Mammary epithelial cell (primary cell): ENCODE measurements around the gene TCF23.

Source experiments
- EZH2 ChIP-seq: IDR thresholded peaks from 2 replicates; pipeline ENCODE4 v1.6.1; 2012; ENCODE audit warnings: low read length, inconsistent platforms, borderline replicate concordance
- TF ChIP-seq, protein P1 (sequence below), 2 donors: IDR thresholded peaks in 1 of 2; conservative IDR thresholded peaks in 1 of 2; 2 replicates each; pipeline ENCODE4 v1.5.1; 2011 to 2012; ENCODE audit warnings: inconsistent platforms in 2 of 2, low read length in 2 of 2, mild to moderate bottlenecking in 2 of 2, control low read depth in 1 of 2, low read depth in 1 of 2; ENCODE audit not compliant: insufficient read depth in 1 of 2; ENCODE audit errors: extremely low read depth in 1 of 2

DNA sequence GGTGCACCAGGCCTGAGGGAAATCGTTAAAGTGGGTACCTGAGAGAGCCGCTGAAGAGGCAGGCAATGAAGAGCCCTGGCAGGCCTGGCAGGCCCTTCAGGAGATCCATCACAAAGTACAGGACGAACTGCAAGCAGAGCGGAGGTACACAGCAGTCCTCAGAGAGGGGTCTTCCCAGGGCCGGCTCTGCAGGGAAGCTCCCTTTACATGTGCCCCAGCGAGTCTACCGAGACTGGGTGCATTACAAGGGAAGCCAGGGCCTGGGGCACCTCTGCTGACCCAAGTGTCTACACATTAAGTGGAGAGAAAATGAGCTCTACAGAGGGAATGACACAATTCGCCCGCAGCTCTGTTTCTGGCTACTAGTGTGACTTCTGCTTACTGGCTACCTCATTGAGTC lies 54.9 kb downstream of the TCF23 start:
- TF ChIP-seq, protein P1, sequence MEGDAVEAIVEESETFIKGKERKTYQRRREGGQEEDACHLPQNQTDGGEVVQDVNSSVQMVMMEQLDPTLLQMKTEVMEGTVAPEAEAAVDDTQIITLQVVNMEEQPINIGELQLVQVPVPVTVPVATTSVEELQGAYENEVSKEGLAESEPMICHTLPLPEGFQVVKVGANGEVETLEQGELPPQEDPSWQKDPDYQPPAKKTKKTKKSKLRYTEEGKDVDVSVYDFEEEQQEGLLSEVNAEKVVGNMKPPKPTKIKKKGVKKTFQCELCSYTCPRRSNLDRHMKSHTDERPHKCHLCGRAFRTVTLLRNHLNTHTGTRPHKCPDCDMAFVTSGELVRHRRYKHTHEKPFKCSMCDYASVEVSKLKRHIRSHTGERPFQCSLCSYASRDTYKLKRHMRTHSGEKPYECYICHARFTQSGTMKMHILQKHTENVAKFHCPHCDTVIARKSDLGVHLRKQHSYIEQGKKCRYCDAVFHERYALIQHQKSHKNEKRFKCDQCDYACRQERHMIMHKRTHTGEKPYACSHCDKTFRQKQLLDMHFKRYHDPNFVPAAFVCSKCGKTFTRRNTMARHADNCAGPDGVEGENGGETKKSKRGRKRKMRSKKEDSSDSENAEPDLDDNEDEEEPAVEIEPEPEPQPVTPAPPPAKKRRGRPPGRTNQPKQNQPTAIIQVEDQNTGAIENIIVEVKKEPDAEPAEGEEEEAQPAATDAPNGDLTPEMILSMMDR (conservative IDR thresholded peaks at IDR 0.05 in 1 of 2, IDR thresholded peaks at IDR 0.05 in 1 of 2; ENCODE audit: extremely low read depth in 1 of 2, insufficient read depth in 1 of 2, low read depth in 1 of 2, low read length in 2 of 2) = no peak
- no peak for TF ChIP-seq EZH2
